H4 (cell line): ENCODE data around the gene TOM1L2. TPM values are rescaled to one million over a fixed set of nuclear protein-coding genes. Genes with fewer than 3 reads are reported as not detected.
A peak's percentile ranks its signal among the peaks of the same experiment; 100 is the strongest.
"Not testable (repeated sequence)": the region's sequence is repeated elsewhere in the genome, so short reads cannot be mapped to it uniquely, and the experiment has no call there.

Source experiments
- DNase-seq: peaks from one replicate; pipeline ENCODE4 v3.0.0-alpha.2; 2015; ENCODE audit warnings: low spot score
- total RNA-seq: library from RNA; depleted of rRNA; stranded (reverse); fragments of >200 nt; shearing (Covaris generic); gene quantifications from 2 replicates; pipeline ENCODE4 v1.2.3, GENCODE V29; 2014

TOM1L2 gene
- total RNA-seq, 1 experiment from 2014 or later = 13.4 TPM

DNA sequence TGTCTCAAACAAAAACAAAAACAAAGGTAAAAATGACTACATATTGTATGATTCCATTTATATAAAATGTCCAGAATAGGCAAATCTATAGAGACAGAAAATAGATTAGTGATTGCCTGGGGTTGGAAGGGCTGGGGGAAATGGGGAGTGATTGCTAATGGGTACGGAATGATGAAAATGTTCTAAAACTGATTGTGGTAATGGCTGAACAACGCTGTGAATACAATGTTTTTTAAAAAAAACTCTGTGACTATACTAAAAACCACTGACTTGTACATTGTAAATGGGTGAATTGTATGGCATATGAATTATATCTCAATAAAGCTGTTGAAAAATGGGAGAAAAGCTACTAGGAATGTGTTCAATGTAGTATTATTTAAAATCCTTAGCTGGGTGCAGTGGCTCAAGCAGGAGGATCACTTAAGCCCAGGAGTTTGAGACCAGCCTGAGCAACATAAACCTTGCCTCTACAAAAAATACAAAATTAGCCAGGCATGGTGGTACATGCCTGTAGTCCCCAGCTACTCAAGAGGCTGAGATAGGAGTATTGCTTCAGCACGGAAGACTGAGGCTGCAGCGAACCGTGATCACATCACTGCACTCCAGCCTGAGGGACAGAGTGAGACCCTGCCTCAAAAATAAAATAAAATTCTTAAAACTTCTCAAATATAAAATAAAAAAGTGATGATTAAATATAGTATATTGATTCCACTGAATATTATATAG is 47.9 kb downstream of the TOM1L2 start:
- DNase-seq = no peak

- no peak for DNase-seq
Observed at GRCh38 chr17:17922070-17922614, 50.1 kb downstream of the TOM1L2 start.

DNA sequence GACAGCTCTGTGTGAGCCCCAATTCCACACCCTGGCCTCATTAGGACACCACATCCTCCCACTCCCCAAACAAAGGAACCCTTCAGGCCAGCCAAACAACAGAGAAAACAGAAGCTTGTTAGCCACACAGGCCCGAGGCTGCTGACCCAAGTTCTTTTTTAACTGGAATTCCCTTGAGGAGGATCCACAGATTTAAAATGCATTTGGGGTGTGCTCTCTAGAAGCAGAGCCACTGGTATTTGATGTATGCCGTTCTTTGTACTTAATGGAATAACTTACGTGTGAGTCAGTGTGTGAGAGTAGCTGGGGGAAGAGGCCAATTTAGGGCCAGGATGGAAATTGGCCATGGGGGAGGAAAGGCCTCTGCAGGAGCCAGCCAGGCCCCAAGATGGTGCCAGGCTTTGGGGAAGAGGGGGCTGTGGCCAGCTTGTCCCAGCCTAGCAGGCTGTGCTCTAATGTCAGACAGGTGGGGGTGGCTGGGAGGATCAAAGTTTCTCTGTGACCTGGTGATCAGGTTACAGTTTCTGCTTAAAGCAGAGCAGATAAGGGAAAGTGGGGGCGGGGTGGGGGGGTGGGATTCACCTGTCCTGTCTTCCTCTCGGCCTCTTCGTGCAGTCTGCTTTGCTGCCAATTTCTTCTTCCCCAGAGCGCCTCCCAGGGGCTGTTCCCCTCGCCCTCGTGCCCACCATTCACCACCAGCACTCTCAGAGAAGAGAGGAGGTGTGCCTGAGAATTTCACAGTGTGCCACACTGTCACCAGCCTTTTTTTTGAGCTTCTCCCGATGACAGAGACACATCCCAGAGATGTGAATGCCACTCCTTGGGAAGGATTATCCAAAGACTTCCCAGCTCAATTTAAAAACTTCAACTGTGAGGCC is 50.8 kb downstream of the TOM1L2 start:
- peak; percentile 91 for DNase-seq

- DNase-seq = peak; percentile 79
Observed at GRCh38 chr17:17919169-17920107, 52.8 kb downstream of the TOM1L2 start.

DNA sequence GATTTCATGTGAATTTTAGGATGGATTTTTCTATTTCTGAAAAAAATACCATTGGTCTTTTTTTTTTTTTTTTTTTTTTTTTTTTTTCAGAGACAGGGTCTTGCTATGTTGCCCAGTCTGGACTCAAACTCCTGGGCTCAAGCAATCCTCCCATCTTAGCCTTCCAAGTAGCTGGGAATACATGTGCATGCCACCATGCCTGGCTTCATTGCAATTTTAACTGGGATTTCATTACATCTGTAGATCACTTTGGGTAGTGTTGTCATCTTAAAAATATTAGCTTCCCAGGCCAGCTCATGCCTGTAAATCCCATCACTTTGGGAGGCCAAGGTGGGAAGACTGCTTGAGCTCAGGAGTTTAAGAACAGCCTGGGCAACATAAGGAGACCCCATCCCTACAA is 54.8 kb downstream of the TOM1L2 start:
- no peak for DNase-seq

- DNase-seq = no peak
Observed at GRCh38 chr17:17915183-17915582, 57.0 kb downstream of the TOM1L2 start.

- DNase-seq = peak; percentile 94
Observed at GRCh38 chr17:17913695-17914332, 58.4 kb downstream of the TOM1L2 start.

DNA sequence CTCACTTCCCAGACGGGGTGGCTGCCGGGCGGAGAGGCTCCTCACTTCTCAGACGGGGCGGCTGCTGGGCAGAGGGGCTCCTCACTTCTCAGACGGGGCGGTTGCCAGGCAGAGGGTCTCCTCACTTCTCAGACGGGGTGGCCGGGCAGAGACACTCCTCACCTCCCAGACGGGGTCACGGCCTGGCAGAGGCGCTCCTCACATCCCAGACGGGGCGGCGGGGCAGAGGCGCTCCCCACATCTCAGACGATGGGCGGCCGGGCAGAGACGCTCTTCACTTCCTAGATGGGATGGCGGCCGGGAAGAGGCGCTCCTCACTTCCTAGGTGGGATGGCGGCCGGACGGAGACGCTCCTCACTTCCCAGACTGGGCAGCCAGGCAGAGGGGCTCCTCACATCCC is 59.9 kb downstream of the TOM1L2 start:
- not testable (repeated sequence) for DNase-seq

- DNase-seq = no peak
Observed at GRCh38 chr17:17911001-17911613, 61.1 kb downstream of the TOM1L2 start.

- no peak for DNase-seq
Observed at GRCh38 chr17:17910060-17910459, 62.1 kb downstream of the TOM1L2 start.

GRCh38 chr17:17909078-17909477 is 63.1 kb downstream of the TOM1L2 start:
- DNase-seq = no peak

GRCh38 chr17:17907469-17907868 is 64.7 kb downstream of the TOM1L2 start:
- DNase-seq = no peak

GRCh38 chr17:17906418-17907215 is 65.6 kb downstream of the TOM1L2 start:
- DNase-seq = no peak

- no peak for DNase-seq
Observed at GRCh38 chr17:17905036-17905320, 67.2 kb downstream of the TOM1L2 start.

DNA sequence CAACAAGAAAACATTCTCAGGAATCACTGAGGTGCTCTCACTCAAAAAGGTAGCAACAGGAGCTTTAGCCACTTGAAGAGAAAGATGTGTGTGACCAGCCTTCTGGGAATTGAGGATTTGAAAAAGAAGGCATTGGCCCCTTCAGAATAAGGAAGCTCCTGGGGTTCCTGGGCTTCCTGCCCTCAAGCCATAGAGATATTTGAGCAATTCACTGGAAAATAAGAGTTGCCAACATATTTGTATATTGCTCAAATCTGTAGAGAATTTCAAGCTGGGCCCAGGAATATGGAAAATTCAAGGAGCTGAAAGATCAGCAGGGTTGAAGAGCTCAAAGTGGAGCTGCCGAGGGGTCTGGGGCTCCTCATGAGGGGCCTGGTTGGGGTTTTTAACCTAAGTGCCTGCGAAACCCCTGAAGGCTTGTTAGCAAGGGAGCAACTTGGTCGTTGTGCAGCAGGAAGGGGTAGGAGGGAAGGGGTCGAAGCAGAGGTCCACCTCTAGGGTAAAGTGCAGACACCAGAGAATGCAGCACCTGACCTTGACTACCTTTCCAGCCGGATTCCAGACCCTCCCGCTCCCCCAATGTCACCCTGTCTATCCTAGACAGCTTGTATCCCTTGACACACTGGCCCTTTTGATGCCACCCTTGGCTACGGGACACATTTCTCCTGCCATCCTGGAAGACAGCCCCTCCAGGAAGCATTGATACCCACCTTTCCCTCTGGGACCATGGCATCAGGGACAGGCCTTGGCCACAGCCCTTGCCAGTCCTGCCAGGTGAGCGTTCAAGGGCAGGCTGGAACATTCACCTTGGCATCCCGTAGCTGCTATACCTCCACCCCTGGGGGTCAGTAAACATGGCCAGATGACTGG is 67.8 kb downstream of the TOM1L2 start:
- no peak for DNase-seq

DNA sequence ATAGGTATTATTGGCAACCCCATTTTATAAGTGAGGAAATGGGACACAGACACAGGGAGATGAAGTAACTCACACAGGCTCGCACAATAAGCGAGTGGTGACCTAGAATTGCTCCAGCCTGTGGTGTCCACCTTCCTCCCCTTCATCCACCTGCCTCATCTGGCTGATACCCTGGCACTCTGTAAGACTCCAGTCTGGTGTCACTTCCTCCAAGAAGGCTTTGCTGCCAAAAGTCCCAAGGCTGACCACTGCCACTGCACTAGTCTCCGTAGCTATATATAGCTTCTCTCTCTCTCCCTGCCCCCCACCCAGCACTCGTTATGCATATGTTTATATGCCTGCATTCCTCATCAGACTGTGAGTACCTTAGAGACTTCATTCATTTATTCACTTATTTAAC is 69.3 kb downstream of the TOM1L2 start:
- no peak for DNase-seq

DNA sequence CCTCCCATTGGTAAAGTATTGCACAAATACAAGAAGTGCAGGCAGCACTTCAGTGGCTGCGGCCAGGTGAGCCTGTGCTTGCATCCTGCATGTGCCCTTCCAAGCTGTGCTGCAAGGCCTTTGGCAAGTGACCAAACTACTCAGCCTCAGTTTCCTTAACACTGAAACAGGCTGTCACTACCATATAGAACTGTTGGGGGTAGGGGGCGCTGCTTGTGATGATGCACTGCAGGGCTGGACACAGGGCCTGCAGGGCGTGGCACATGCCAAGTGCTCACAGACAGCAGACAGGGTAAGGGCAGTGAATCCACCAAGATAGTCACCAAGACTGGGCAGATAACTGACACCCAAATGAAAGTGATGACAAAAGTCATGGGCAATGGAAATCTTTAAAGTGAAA is 69.8 kb downstream of the TOM1L2 start:
- no peak for DNase-seq

DNA sequence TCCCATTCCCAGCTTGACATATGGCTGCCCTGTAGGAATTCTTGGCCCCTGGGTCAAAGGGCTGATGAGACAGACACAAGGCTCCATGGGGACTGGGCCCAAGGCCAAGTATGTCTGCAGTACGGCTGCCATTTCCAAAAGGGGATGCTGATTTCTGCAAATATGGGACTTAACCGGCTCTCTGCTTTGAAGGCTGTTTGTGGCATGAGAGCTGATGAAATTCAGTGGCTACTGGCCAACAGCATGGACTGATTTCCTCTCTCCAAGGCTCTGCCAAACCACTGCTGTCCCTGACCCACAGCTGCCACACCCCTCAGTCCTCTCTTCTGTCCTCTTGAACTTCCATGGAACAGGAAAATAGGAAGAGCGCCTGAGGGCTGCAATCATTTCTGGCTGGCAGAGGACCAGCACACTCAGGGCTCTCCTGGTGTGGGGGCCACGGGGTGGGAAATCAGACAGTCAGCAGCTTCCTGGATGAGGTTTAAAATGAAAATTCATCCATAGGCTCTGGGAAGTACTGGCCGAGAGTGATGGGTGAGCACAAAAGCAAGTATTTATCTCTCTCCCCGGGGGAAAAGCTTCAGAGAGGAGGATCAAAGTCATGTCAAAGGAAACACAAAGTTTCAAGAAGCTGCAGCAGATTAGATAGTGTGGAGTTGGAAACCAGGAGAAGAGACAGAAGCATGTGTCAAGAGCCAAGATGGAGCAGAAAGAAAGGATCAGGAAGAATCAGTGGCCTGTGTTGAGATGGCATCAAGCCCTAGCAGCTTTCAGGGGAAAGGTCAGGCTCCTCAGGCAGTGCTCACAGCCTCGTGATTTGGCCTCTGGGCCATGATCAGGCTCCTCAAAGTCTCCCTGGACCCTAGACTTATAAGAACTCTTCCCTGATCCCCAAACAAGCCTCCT is 71.3 kb downstream of the TOM1L2 start:
- DNase-seq = peak; percentile 98
